ENCODE measurements around the gene UMPS.
"Not testable (repeated sequence)": the region's sequence is repeated elsewhere in the genome, so short reads cannot be mapped to it uniquely, and the experiment has no call there.

Gene UMPS

GRCh38 chr3:124747111-124747981, 17.1 kb downstream of the UMPS start:
- Histone ChIP-seq H2BK15ac (ENCODE audit: low read length) (no peak overlapping the region), H3K27ac (replicated peaks; ENCODE audit: low read length) (no peak overlapping the region), H4K8ac (ENCODE audit: low read depth, low read length) (no peak overlapping the region), H3K9me3 (replicated peaks in 1 of 2; ENCODE audit: control insufficient read depth in 2 of 2, insufficient read depth in 1 of 2, low read depth in 1 of 2, low read length in 2 of 2) (no peaks in the 10 kb centered on the region), H2AFZ (ENCODE audit: low read length) (no peak overlapping the region), H3K9ac (ENCODE audit: low read depth, low read length, poor library complexity) (no peak overlapping the region), H3K14ac (ENCODE audit: low read length) (no peak overlapping the region), H3K4me2 (ENCODE audit: insufficient read depth, low read length, poor library complexity, severe bottlenecking) (no peak overlapping the region), H2AK5ac (ENCODE audit: low read depth, low read length) (no peak overlapping the region), H3K79me1 (ENCODE audit: low read depth, low read length) (no peaks in the 10 kb centered on the region), H3K4me1 (ENCODE audit: control insufficient read depth in 2 of 2, insufficient read depth in 1 of 2, low read depth in 1 of 2, low read length in 2 of 2) (peaks cover 0 to 1% of the 10 kb centered on the region in 2 donors), H3K23ac (ENCODE audit: low read depth, low read length, poor library complexity) (no peak overlapping the region), H3K27me3 (ENCODE audit: control insufficient read depth in 3 of 3, insufficient read depth in 3 of 3, low read depth in 1 of 3, low read length in 3 of 3) (no peaks in the 10 kb centered on the region), H3K36me3 (replicated peaks in 1 of 2; ENCODE audit: control insufficient read depth in 2 of 2, insufficient read depth in 2 of 2, low read length in 2 of 2) (peaks cover 17 to 50% of the 10 kb centered on the region in 2 donors), H3K4me3 (ENCODE audit: low read length in 2 of 2) (peak overlapping the region in 1 of 2 donors; percentile 51), H2BK5ac (ENCODE audit: low read length) (no peak overlapping the region), H3K18ac (ENCODE audit: low read length) (no peak overlapping the region), H2BK120ac (ENCODE audit: low read depth, low read length) (no peak overlapping the region), H2BK12ac (ENCODE audit: low read length) (no peak overlapping the region), H3K4ac (ENCODE audit: low read length) (no peak overlapping the region), H4K91ac (ENCODE audit: low read depth, low read length, poor library complexity) (no peak overlapping the region)
- WGBS, 2 donors (ENCODE audit: extremely low coverage in 2 of 2, insufficient read length in 2 of 2, insufficient replicate concordance in 1 of 2) = no CpG with 5 or more reads among the region's 14 CpGs
- DNase-seq (ENCODE audit: low spot score) = no peak

GRCh38 chr3:124748560-124749198, 18.4 kb downstream of the UMPS start:
- Histone ChIP-seq H3K4me1 (ENCODE audit: control insufficient read depth in 2 of 2, insufficient read depth in 1 of 2, low read depth in 1 of 2, low read length in 2 of 2) (peaks cover 0 to 1% of the 10 kb centered on the region in 2 donors), H3K27me3 (ENCODE audit: control insufficient read depth in 3 of 3, insufficient read depth in 3 of 3, low read depth in 1 of 3, low read length in 3 of 3) (no peaks in the 10 kb centered on the region), H3K27ac (replicated peaks; ENCODE audit: low read length) (peak overlapping the region; percentile 0), H3K4ac (ENCODE audit: low read length) (no peak overlapping the region), H4K8ac (ENCODE audit: low read depth, low read length) (no peak overlapping the region), H3K4me2 (ENCODE audit: insufficient read depth, low read length, poor library complexity, severe bottlenecking) (no peak overlapping the region), H4K91ac (ENCODE audit: low read depth, low read length, poor library complexity) (no peak overlapping the region), H3K4me3 (ENCODE audit: low read length in 2 of 2) (peak overlapping the region in 1 of 2 donors; percentile 12), H2BK120ac (ENCODE audit: low read depth, low read length) (no peak overlapping the region), H3K9me3 (replicated peaks in 1 of 2; ENCODE audit: control insufficient read depth in 2 of 2, insufficient read depth in 1 of 2, low read depth in 1 of 2, low read length in 2 of 2) (no peaks in the 10 kb centered on the region), H3K9ac (ENCODE audit: low read depth, low read length, poor library complexity) (no peak overlapping the region), H3K79me1 (ENCODE audit: low read depth, low read length) (no peaks in the 10 kb centered on the region), H3K14ac (ENCODE audit: low read length) (no peak overlapping the region), H3K36me3 (replicated peaks in 1 of 2; ENCODE audit: control insufficient read depth in 2 of 2, insufficient read depth in 2 of 2, low read length in 2 of 2) (peaks cover 17 to 41% of the 10 kb centered on the region in 2 donors), H3K18ac (ENCODE audit: low read length) (no peak overlapping the region), H2BK5ac (ENCODE audit: low read length) (no peak overlapping the region), H2BK12ac (ENCODE audit: low read length) (peak overlapping the region; percentile 6), H3K23ac (ENCODE audit: low read depth, low read length, poor library complexity) (no peak overlapping the region), H2AK5ac (ENCODE audit: low read depth, low read length) (no peak overlapping the region), H2AFZ (ENCODE audit: low read length) (no peak overlapping the region), H2BK15ac (ENCODE audit: low read length) (no peak overlapping the region)
- WGBS, 2 donors (ENCODE audit: extremely low coverage in 2 of 2, insufficient read length in 2 of 2, insufficient replicate concordance in 1 of 2) = no CpG with 5 or more reads among the region's 8 CpGs
- DNase-seq (ENCODE audit: low spot score) = no peak

GRCh38 chr3:124749877-124750276, 19.6 kb downstream of the UMPS start:
- not testable (repeated sequence) for H3K4ac ChIP-seq (ENCODE audit: low read length); H3K9me3 ChIP-seq (replicated peaks in 1 of 2; ENCODE audit: control insufficient read depth in 2 of 2, insufficient read depth in 1 of 2, low read depth in 1 of 2, low read length in 2 of 2); H4K91ac ChIP-seq (ENCODE audit: low read depth, low read length, poor library complexity); H3K4me1 ChIP-seq (ENCODE audit: control insufficient read depth in 2 of 2, insufficient read depth in 1 of 2, low read depth in 1 of 2, low read length in 2 of 2); H3K79me1 ChIP-seq (ENCODE audit: low read depth, low read length); H4K8ac ChIP-seq (ENCODE audit: low read depth, low read length); H3K4me3 ChIP-seq (ENCODE audit: low read length in 2 of 2); H3K14ac ChIP-seq (ENCODE audit: low read length); H3K18ac ChIP-seq (ENCODE audit: low read length); H2BK120ac ChIP-seq (ENCODE audit: low read depth, low read length); H2BK12ac ChIP-seq (ENCODE audit: low read length); H2AFZ ChIP-seq (ENCODE audit: low read length); H2AK5ac ChIP-seq (ENCODE audit: low read depth, low read length); H3K9ac ChIP-seq (ENCODE audit: low read depth, low read length, poor library complexity); H3K23ac ChIP-seq (ENCODE audit: low read depth, low read length, poor library complexity); H3K27me3 ChIP-seq (ENCODE audit: control insufficient read depth in 3 of 3, insufficient read depth in 3 of 3, low read depth in 1 of 3, low read length in 3 of 3); H3K27ac ChIP-seq (replicated peaks; ENCODE audit: low read length); H2BK5ac ChIP-seq (ENCODE audit: low read length); H3K4me2 ChIP-seq (ENCODE audit: insufficient read depth, low read length, poor library complexity, severe bottlenecking); H2BK15ac ChIP-seq (ENCODE audit: low read length); DNase-seq (ENCODE audit: low spot score)
- WGBS, 2 donors (ENCODE audit: extremely low coverage in 2 of 2, insufficient read length in 2 of 2, insufficient replicate concordance in 1 of 2) = no CpG with 5 or more reads among the region's 27 CpGs
- H3K36me3 ChIP-seq (replicated peaks in 1 of 2; ENCODE audit: control insufficient read depth in 2 of 2, insufficient read depth in 2 of 2, low read length in 2 of 2) = peaks cover 11 to 29% of the 10 kb centered on the region in 2 donors

- DNase-seq (ENCODE audit: low spot score) = no peak
- H3K36me3 ChIP-seq (replicated peaks in 1 of 2; ENCODE audit: control insufficient read depth in 2 of 2, insufficient read depth in 2 of 2, low read length in 2 of 2) = peaks cover 3 to 13% of the 10 kb centered on the region in 2 donors
- H3K23ac ChIP-seq (ENCODE audit: low read depth, low read length, poor library complexity) = no peak overlapping the region
- H3K18ac ChIP-seq (ENCODE audit: low read length) = no peak overlapping the region
- H2BK15ac ChIP-seq (ENCODE audit: low read length) = no peak overlapping the region
- no peak overlapping the region for H3K9ac ChIP-seq (ENCODE audit: low read depth, low read length, poor library complexity)
- peaks cover 0 to 1% of the 10 kb centered on the region in 2 donors for H3K4me1 ChIP-seq (ENCODE audit: control insufficient read depth in 2 of 2, insufficient read depth in 1 of 2, low read depth in 1 of 2, low read length in 2 of 2)
- H3K14ac ChIP-seq (ENCODE audit: low read length) = no peak overlapping the region
- no peaks in the 10 kb centered on the region for H3K79me1 ChIP-seq (ENCODE audit: low read depth, low read length)
- no peak overlapping the region for H2AK5ac ChIP-seq (ENCODE audit: low read depth, low read length)
- no peak overlapping the region for H3K4me2 ChIP-seq (ENCODE audit: insufficient read depth, low read length, poor library complexity, severe bottlenecking)
- no CpG with 5 or more reads among the region's 5 CpGs for WGBS, 2 donors (ENCODE audit: extremely low coverage in 2 of 2, insufficient read length in 2 of 2, insufficient replicate concordance in 1 of 2)
- H2BK12ac ChIP-seq (ENCODE audit: low read length) = no peak overlapping the region
- no peak overlapping the region for H2BK120ac ChIP-seq (ENCODE audit: low read depth, low read length)
- H4K91ac ChIP-seq (ENCODE audit: low read depth, low read length, poor library complexity) = no peak overlapping the region
- no peak overlapping the region for H2BK5ac ChIP-seq (ENCODE audit: low read length)
- H3K9me3 ChIP-seq (replicated peaks in 1 of 2; ENCODE audit: control insufficient read depth in 2 of 2, insufficient read depth in 1 of 2, low read depth in 1 of 2, low read length in 2 of 2) = no peaks in the 10 kb centered on the region
- H3K27ac ChIP-seq (replicated peaks; ENCODE audit: low read length) = no peak overlapping the region
- H3K4me3 ChIP-seq (ENCODE audit: low read length in 2 of 2) = no peak overlapping the region
- H2AFZ ChIP-seq (ENCODE audit: low read length) = no peak overlapping the region
- H3K27me3 ChIP-seq (ENCODE audit: control insufficient read depth in 3 of 3, insufficient read depth in 3 of 3, low read depth in 1 of 3, low read length in 3 of 3) = no peaks in the 10 kb centered on the region
- no peak overlapping the region for H4K8ac ChIP-seq (ENCODE audit: low read depth, low read length)
- H3K4ac ChIP-seq (ENCODE audit: low read length) = no peak overlapping the region
Measured at GRCh38 chr3:124751501-124751900, 21.2 kb downstream of the UMPS start.

Measured in neuronal stem cell (in vitro differentiated cells).